B cell (primary cell): Measurements from ENCODE around the gene KLHL3.

ENCODE experiments used
- EZH2 ChIP-seq: IDR thresholded peaks from 2 replicates; pipeline ENCODE4 v1.6.1; 2012; ENCODE audit warnings: borderline replicate concordance, low read depth, mild to moderate bottlenecking, moderate library complexity, low read length; ENCODE audit not compliant: insufficient read depth, poor library complexity, severe bottlenecking
- TF ChIP-seq, protein P1 (sequence below): fragments of 200-600 bp; IDR thresholded peaks from one replicate; pipeline ENCODE4 v1.8.0; 2022; ENCODE audit warnings: antibody characterized with exemption, mild to moderate bottlenecking

DNA sequence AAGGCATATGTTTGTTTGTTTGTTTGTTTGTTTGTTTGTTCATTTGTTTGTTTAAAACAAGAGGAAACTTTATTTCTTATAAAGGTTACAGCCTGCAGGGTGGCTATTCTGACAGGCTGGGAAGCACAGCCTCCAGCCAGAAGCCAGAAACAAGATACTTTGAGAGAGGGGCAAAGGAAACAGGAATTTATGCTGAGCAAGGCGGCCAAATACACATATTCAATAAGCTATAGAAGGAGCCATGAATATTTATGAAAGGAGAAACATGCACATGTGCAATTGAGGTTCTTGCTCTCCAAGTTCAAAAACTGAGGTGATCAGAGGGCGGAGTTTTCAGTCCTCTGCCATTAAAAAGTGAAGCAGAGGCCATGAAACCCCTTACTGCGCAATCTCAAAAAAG, 19.6 kb downstream of the KLHL3 start:
- TF ChIP-seq, protein P1, sequence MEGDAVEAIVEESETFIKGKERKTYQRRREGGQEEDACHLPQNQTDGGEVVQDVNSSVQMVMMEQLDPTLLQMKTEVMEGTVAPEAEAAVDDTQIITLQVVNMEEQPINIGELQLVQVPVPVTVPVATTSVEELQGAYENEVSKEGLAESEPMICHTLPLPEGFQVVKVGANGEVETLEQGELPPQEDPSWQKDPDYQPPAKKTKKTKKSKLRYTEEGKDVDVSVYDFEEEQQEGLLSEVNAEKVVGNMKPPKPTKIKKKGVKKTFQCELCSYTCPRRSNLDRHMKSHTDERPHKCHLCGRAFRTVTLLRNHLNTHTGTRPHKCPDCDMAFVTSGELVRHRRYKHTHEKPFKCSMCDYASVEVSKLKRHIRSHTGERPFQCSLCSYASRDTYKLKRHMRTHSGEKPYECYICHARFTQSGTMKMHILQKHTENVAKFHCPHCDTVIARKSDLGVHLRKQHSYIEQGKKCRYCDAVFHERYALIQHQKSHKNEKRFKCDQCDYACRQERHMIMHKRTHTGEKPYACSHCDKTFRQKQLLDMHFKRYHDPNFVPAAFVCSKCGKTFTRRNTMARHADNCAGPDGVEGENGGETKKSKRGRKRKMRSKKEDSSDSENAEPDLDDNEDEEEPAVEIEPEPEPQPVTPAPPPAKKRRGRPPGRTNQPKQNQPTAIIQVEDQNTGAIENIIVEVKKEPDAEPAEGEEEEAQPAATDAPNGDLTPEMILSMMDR = no peak
- TF ChIP-seq EZH2 = no peak
